Measurements from ENCODE around the gene CEP112. TPM values are rescaled to one million over a fixed set of nuclear protein-coding genes. Genes with fewer than 3 reads are reported as not detected.

The CEP112 gene
- total RNA-seq, 1 experiment from 2014 or later, result 6.1 TPM

GRCh38 chr17:65697661-65698060 is 494.3 kb downstream of the CEP112 start:
- POLR2A ChIA-PET, result no interaction called here
- CTCF ChIA-PET, result no interaction called here
- Mint-ChIP-seq H3K27me3 (ENCODE audit: low read depth) (peaks cover 9% of the 10 kb centered on the region), H3K9me3 (no peaks in the 10 kb centered on the region), H3K4me1 (peaks cover 53% of the 10 kb centered on the region), H3K36me3 (no peaks in the 10 kb centered on the region), H3K4me3 (peak overlapping the region; percentile 49; the same call in 1 of the 2 replicates), H3K27ac (no peak overlapping the region)
- DNase-seq (ENCODE audit: low spot score) (no peak), ATAC-seq (no peak)
- no peak for TF ChIP-seq NFE2L1 (CRISPR knock-in tag; IDR thresholded peaks at IDR 0.05)
- no peak for TF ChIP-seq ZNF281 (CRISPR knock-in tag; IDR thresholded peaks at IDR 0.05)
- TF ChIP-seq ZNF532 (CRISPR knock-in tag; IDR thresholded peaks at IDR 0.05; ENCODE audit: borderline replicate concordance), result no peak
- no peak for TF ChIP-seq ATF6 (CRISPR knock-in tag; IDR thresholded peaks at IDR 0.05)
- TF ChIP-seq FOXP1 (CRISPR knock-in tag; IDR thresholded peaks at IDR 0.05; ENCODE audit: borderline replicate concordance), result no peak
- TF ChIP-seq ARID4B (CRISPR knock-in tag; IDR thresholded peaks at IDR 0.05; ENCODE audit: borderline replicate concordance), result no peak
- TF ChIP-seq NR1H2 (CRISPR knock-in tag; IDR thresholded peaks at IDR 0.05), result no peak
- no peak for TF ChIP-seq NR3C1 (CRISPR knock-in tag; conservative IDR thresholded peaks at IDR 0.05; ENCODE audit: low read depth)
- TF ChIP-seq ETV6 (CRISPR knock-in tag; IDR thresholded peaks at IDR 0.05), result no peak
- TF ChIP-seq RORB (CRISPR knock-in tag; IDR thresholded peaks at IDR 0.05), result no peak
- no peak for TF ChIP-seq ATF1 (CRISPR knock-in tag; IDR thresholded peaks at IDR 0.05)
- TF ChIP-seq E2F5 (CRISPR knock-in tag; IDR thresholded peaks at IDR 0.05), result no peak

Measured in WTC11 (cell line).